HCT116 (cell line): ENCODE data around the gene OR5H2. TPM values are rescaled to one million over a fixed set of nuclear protein-coding genes. Genes with fewer than 3 reads are reported as not detected.

Source experiments
- ATAC-seq: fragments of 200-7000 bp; cut with Tn5 transposase; 2 replicates; pipeline ENCODE4 v1.9.1; 2020; ENCODE audit warnings: mild to moderate bottlenecking, moderate library complexity
- BruUV-seq: library from RNA; stranded (reverse); fragments of 400-500 nt; replicated peaks from 2 replicates; lab custom pipeline; 2021; lab: Mats Ljungman, UMichigan
- CTCF ChIA-PET: fragments of 300-600 bp; sonication (Branson Sonifier 250); formaldehyde crosslinking; loops from one replicate; lab custom pipeline; 2021; ENCODE audit warnings: antibody characterized with exemption; lab: Charles Lee
- POLR2A ChIA-PET: fragments of 300-600, 350-600 bp; sonication (Branson Sonifier 250); formaldehyde crosslinking; loops from one replicate; lab custom pipeline; 2021; ENCODE audit warnings: antibody characterized with exemption; lab: Charles Lee
- RAD21 ChIA-PET, 2 experiments: fragments of 300-600 bp; sonication (Branson Sonifier 250); formaldehyde crosslinking; loops; one replicate each; lab custom pipeline; 2023; ENCODE audit warnings: low total read pairs in 2 of 2; ENCODE audit not compliant: uncharacterized antibody in 2 of 2, unreplicated experiment in 2 of 2, low non-redundant PET in 1 of 2; lab: Charles Lee
- DNase-seq: peaks from one replicate; pipeline ENCODE4 v3.0.0-alpha.2; 2010; ENCODE audit warnings: low read depth, low spot score
- H2AFZ ChIP-seq: fragments of 200-600 bp; shearing (Covaris generic), sonication (generic); 2 replicates; pipeline ENCODE4 v1.6.1; 2017; ENCODE audit warnings: low read depth, mixed run types, mixed read lengths, antibody characterized with exemption, low read length; ENCODE audit not compliant: poor library complexity, severe bottlenecking
- H3K27ac ChIP-seq: 2 replicates; pipeline ENCODE4 v1.5.1; 2012; ENCODE audit warnings: low read depth, low read length
- H3K27me3 ChIP-seq: fragments of 200-600 bp; sonication (generic); 2 replicates; pipeline ENCODE4 v1.6.1; 2016; ENCODE audit warnings: mixed run types, low read length, mixed read lengths; ENCODE audit not compliant: insufficient read depth
- H3K36me3 ChIP-seq, 2 experiments: fragments of 200-500 bp in 1 of 2; fragments of 200-600 bp in 1 of 2; sonication (Bioruptor generic) in 1 of 2; sonication (generic) in 1 of 2; 2 replicates each; pipeline versions ENCODE4 v1.5.1 to v1.6.1; 2014 to 2016; ENCODE audit warnings: low read length in 2 of 2, inconsistent platforms in 1 of 2, mixed read lengths in 1 of 2, mixed run types in 1 of 2; ENCODE audit not compliant: insufficient read depth in 2 of 2, control insufficient read depth in 1 of 2
- H3K4me1 ChIP-seq, 2 experiments: fragments of 200-600 bp in 1 of 2; sonication (generic) in 1 of 2; 2 replicates each; pipeline versions ENCODE4 v1.5.1 to v1.6.1; 2012 to 2017; ENCODE audit warnings: low read length in 2 of 2, inconsistent platforms in 1 of 2, mild to moderate bottlenecking in 1 of 2, mixed read lengths in 1 of 2, mixed run types in 1 of 2, moderate library complexity in 1 of 2; ENCODE audit not compliant: insufficient read depth in 2 of 2, control insufficient read depth in 1 of 2
- H3K4me2 ChIP-seq: fragments of 200-600 bp; sonication (generic); 2 replicates; pipeline ENCODE4 v1.6.1; 2017; ENCODE audit warnings: mixed run types, low read length, mixed read lengths
- H3K4me3 ChIP-seq, 2 experiments: fragments of 200-600 bp in 1 of 2; sonication (generic) in 1 of 2; replicated peaks in 1 of 2; 2 replicates each; pipeline ENCODE4 v1.5.1; 2011 to 2016; ENCODE audit warnings: low read length in 2 of 2, control low read depth in 1 of 2, low read depth in 1 of 2, mild to moderate bottlenecking in 1 of 2, mixed read lengths in 1 of 2, mixed run types in 1 of 2
- H3K79me2 ChIP-seq: fragments of 200-600 bp; sonication (generic); 2 replicates; pipeline ENCODE4 v1.6.1; 2017; ENCODE audit warnings: mild to moderate bottlenecking, mixed run types, low read length, moderate library complexity, mixed read lengths; ENCODE audit not compliant: insufficient read depth
- H3K9ac ChIP-seq: fragments of 200-600 bp; sonication (generic); 2 replicates; pipeline ENCODE4 v1.6.1; 2016; ENCODE audit warnings: low read length, mixed read lengths
- H3K9me2 ChIP-seq: fragments of 200-600 bp; sonication (generic), shearing (Covaris generic); 2 replicates; pipeline ENCODE4 v1.6.1; 2017; ENCODE audit warnings: mixed run types, mild to moderate bottlenecking, moderate library complexity; ENCODE audit not compliant: insufficient read depth
- H3K9me3 ChIP-seq, 2 experiments: fragments of 200-500 bp in 1 of 2; fragments of 200-600 bp in 1 of 2; sonication (Bioruptor generic) in 1 of 2; sonication (generic) in 1 of 2; 2 replicates each; pipeline ENCODE4 v1.6.1; 2014 to 2017; ENCODE audit warnings: low read length in 2 of 2, mixed read lengths in 2 of 2, inconsistent platforms in 1 of 2, low read depth in 1 of 2, mild to moderate bottlenecking in 1 of 2, mixed run types in 1 of 2, moderate library complexity in 1 of 2; ENCODE audit not compliant: control insufficient read depth in 1 of 2, insufficient read depth in 1 of 2
- H4K20me1 ChIP-seq: fragments of 200-600 bp; sonication (generic), shearing (Covaris generic); 2 replicates; pipeline ENCODE4 v1.6.1; 2017; ENCODE audit warnings: mixed run types, mild to moderate bottlenecking, moderate library complexity; ENCODE audit not compliant: insufficient read depth
- CBX3 ChIP-seq: IDR thresholded peaks from 2 replicates; pipeline ENCODE4 v1.6.1; 2012; ENCODE audit warnings: low read depth
- CTCF ChIP-seq, 3 experiments: fragments of 200-600 bp in 1 of 3; sonication (generic) in 1 of 3; IDR thresholded peaks in 2 of 3; conservative IDR thresholded peaks in 1 of 3; 2 replicates each; pipeline ENCODE4 v1.5.1; 2012 to 2017; ENCODE audit warnings: low read depth in 2 of 3, low read length in 2 of 3, antibody characterized with exemption in 1 of 3, borderline replicate concordance in 1 of 3, control low read depth in 1 of 3, mild to moderate bottlenecking in 1 of 3, mixed read lengths in 1 of 3, mixed run types in 1 of 3, moderate library complexity in 1 of 3; ENCODE audit not compliant: insufficient read depth in 1 of 3
- FOSL1 ChIP-seq: IDR thresholded peaks from 2 replicates; pipeline ENCODE4 v1.6.1; 2012; ENCODE audit warnings: low read depth
- POLR2A ChIP-seq: IDR thresholded peaks from 2 replicates; pipeline ENCODE4 v1.7.0; 2011; ENCODE audit warnings: borderline replicate concordance; ENCODE audit not compliant: insufficient read depth, insufficient read length; ENCODE audit errors: extremely low read depth
- RAD21 ChIP-seq: IDR thresholded peaks from 2 replicates; pipeline ENCODE4 v1.6.1; 2012; ENCODE audit warnings: low read depth, mild to moderate bottlenecking
- REST ChIP-seq: IDR thresholded peaks from 2 replicates; pipeline ENCODE4 v1.6.1; 2012; ENCODE audit warnings: low read depth
- SRF ChIP-seq: IDR thresholded peaks from 2 replicates; pipeline ENCODE4 v1.6.1; 2012; ENCODE audit warnings: low read depth
- YY1 ChIP-seq: IDR thresholded peaks from 2 replicates; pipeline ENCODE4 v1.6.1; 2011; ENCODE audit warnings: low read length, low read depth, moderate library complexity, mild to moderate bottlenecking; ENCODE audit not compliant: insufficient replicate concordance; ENCODE audit errors: extremely low read depth
- ZBTB33 ChIP-seq: IDR thresholded peaks from 2 replicates; pipeline ENCODE4 v1.6.1; 2011; ENCODE audit warnings: mild to moderate bottlenecking, low read length, moderate library complexity; ENCODE audit not compliant: insufficient replicate concordance; ENCODE audit errors: extremely low read depth
- ZFX ChIP-seq: fragments of 450-650 bp; IDR thresholded peaks from 2 replicates; pipeline ENCODE4 v1.6.1; 2017
- intact Hi-C: fragments of 100-400 bp; cut with micrococcal nuclease; formaldehyde crosslinking; loops from 2 replicates; pipeline ENCODE4 v1.10.0; 2022
- total RNA-seq: library from RNA; stranded (reverse); gene quantifications from one replicate; pipeline ENCODE4 v1.2.1, GENCODE V29; 2021; ENCODE audit not compliant: unreplicated experiment

OR5H2 gene
- total RNA-seq, 1 experiment from 2014 or later: not detected

- Histone ChIP-seq H3K27me3 (0 out of 2 replicates have a peak, but pooled peaks cover 4% of the 10 kb centered on the region), H3K4me3 (no peak overlapping the region), H3K9me2 (no peaks in the 10 kb centered on the region), H3K4me2 (no peak overlapping the region), H3K4me1 (peaks cover 0 to 7% of the 10 kb centered on the region in 2 experiments; a peak in 1 of 4 replicates), H4K20me1 (no peaks in the 10 kb centered on the region), H3K9me3 (no peaks in the 10 kb centered on the region), H2AFZ (no peak overlapping the region), H3K27ac (no peak overlapping the region), H3K9ac (no peak overlapping the region), H3K79me2 (no peaks in the 10 kb centered on the region), H3K36me3 (no peaks in the 10 kb centered on the region)
- ATAC-seq (peak; percentile 28), DNase-seq (no peak)
- ChIA-PET CTCF (interaction anchor here (0.6 to 3.3 kb wide), 7 partner anchors 14 to 290 kb away, joined by 3 to 43 read pairs (median 4); no protein-coding TSS in a partner anchor), RAD21 (interaction anchor here in 1 of 2 experiments (0.7 to 1.8 kb wide), 2 partner anchors 237 to 290 kb away, joined by 3 to 5 read pairs; no protein-coding TSS in a partner anchor), POLR2A (no interaction called here)
- BruUV-seq: no TSS peak
- TF ChIP-seq YY1: no peak
- TF ChIP-seq SRF: no peak
- TF ChIP-seq ZBTB33: no peak
- no peak for TF ChIP-seq FOSL1
- no peak for TF ChIP-seq ZFX
- TF ChIP-seq POLR2A: no peak
- no peak for TF ChIP-seq CTCF (IDR thresholded peaks at IDR 0.05 in 2 of 3, conservative IDR thresholded peaks at IDR 0.05 in 1 of 3; ENCODE audit: borderline replicate concordance in 1 of 3, insufficient read depth in 1 of 3, low read depth in 2 of 3, low read length in 2 of 3)
- no peak for TF ChIP-seq REST
- no peak for TF ChIP-seq RAD21
- no peak for TF ChIP-seq CBX3
- intact Hi-C loops: loop anchor here (1.0 to 10.0 kb wide), 3 partner anchors 140 to 486 kb away; no protein-coding TSS in a partner anchor
Measured at GRCh38 chr3:98328933-98329332, 46.6 kb downstream of the OR5H2 start.
